HK-2 (cell line): ENCODE measurements around the gene RAB14.
"Not testable (repeated sequence)": the region's sequence is repeated elsewhere in the genome, so short reads cannot be mapped to it uniquely, and the experiment has no call there.

Source experiments
- DNase-seq: peaks from one replicate; pipeline ENCODE4 v3.0.0-alpha.2; 2018; ENCODE audit not compliant: unreplicated experiment

RAB14 gene

GRCh38 chr9:121156263-121156731, 45.4 kb downstream of the RAB14 start:
- DNase-seq: no peak

GRCh38 chr9:121154782-121155181, 46.9 kb downstream of the RAB14 start:
- peak; percentile 18 for DNase-seq

GRCh38 chr9:121153642-121154041, 48.0 kb downstream of the RAB14 start:
- DNase-seq: no peak

- DNase-seq: no peak
These were observed 51.5 kb downstream of the RAB14 start for GRCh38 chr9:121150188-121150587.

- DNase-seq: no peak
These were observed 57.2 kb downstream of the RAB14 start for GRCh38 chr9:121144482-121144881.

- no peak for DNase-seq
These were observed 57.9 kb downstream of the RAB14 start for GRCh38 chr9:121143771-121144170.

- DNase-seq: no peak
These were observed 60.0 kb downstream of the RAB14 start for GRCh38 chr9:121141706-121142105.

GRCh38 chr9:121141306-121141705, 60.4 kb downstream of the RAB14 start:
- no peak for DNase-seq

GRCh38 chr9:121140162-121140561, 61.5 kb downstream of the RAB14 start:
- no peak for DNase-seq

- DNase-seq: no peak
These were observed 62.7 kb downstream of the RAB14 start for GRCh38 chr9:121138973-121139372.

- DNase-seq: no peak
These were observed 63.1 kb downstream of the RAB14 start for GRCh38 chr9:121138561-121138960.

- no peak for DNase-seq
These were observed 66.0 kb downstream of the RAB14 start for GRCh38 chr9:121135642-121136041.

- DNase-seq: no peak
These were observed 68.4 kb downstream of the RAB14 start for GRCh38 chr9:121133104-121133816.

- DNase-seq: not testable (repeated sequence)
These were observed 72.3 kb downstream of the RAB14 start for GRCh38 chr9:121129384-121129783.
